Dermis microvascular lymphatic vessel endothelial cell (primary cell): ENCODE data around the gene OOEP. TPM values are rescaled to one million over a fixed set of nuclear protein-coding genes. Genes with fewer than 3 reads are reported as not detected.

Experiments
- total RNA-seq: library from RNA; depleted of rRNA; stranded (reverse); fragments of >200 nt; gene quantifications from 2 replicates; pipeline ENCODE4 v1.2.1, GENCODE V29; 2014

Gene OOEP
- total RNA-seq, 1 donor from 2014 or later, result 0.13 TPM

Other genes starting within 250 kb of the OOEP start
- gene KHDC1L, start 144.4 kb downstream of the OOEP start, total RNA-seq, result not detected in 2 replicates
- under 0.01 TPM in 2 replicates for gene KHDC1, start 106.7 kb downstream of the OOEP start, total RNA-seq
- gene DPPA5, start 15.6 kb downstream of the OOEP start, total RNA-seq, result not detected in 2 replicates
- not detected in 2 replicates for gene KHDC3L, start 7.2 kb downstream of the OOEP start, total RNA-seq
- 0.38 and 1.3 TPM in 2 replicates for gene DDX43, start 24.9 kb upstream of the OOEP start, total RNA-seq
- gene CGAS, start 82.4 kb upstream of the OOEP start, total RNA-seq, result 1.0 TPM in 2 replicates
- 22.6 and 24.5 TPM in 2 replicates for gene MTO1, start 91.8 kb upstream of the OOEP start, total RNA-seq
- 19,247 and 25,959 TPM in 2 replicates for gene EEF1A1, start 151.1 kb upstream of the OOEP start, total RNA-seq